HEK293 (cell line): ENCODE measurements around the gene TMEM151B.

Experiments used
- CTCF ChIA-PET: fragments of 350-600 bp; formaldehyde crosslinking; extraction: SDS; loops from one replicate; lab custom pipeline; 2021; ENCODE audit warnings: antibody characterized with exemption; lab: Yijun Ruan, JAX
- POLR2A ChIA-PET: fragments of 300-600 bp; formaldehyde crosslinking; extraction: SDS; loops from one replicate; lab custom pipeline; 2020; ENCODE audit warnings: antibody characterized with exemption, inconsistent platforms; lab: Yijun Ruan, JAX
- H3K27ac ChIP-seq: fragments of 200-500 bp; sonication (Bioruptor generic); 2 replicates; pipeline ENCODE4 v1.5.1; 2014; ENCODE audit warnings: low read depth, low read length, control low read depth, inconsistent platforms; ENCODE audit errors: extremely low read depth
- H3K36me3 ChIP-seq, 2 experiments: fragments of 200-500 bp in 1 of 2; sonication (Bioruptor generic) in 1 of 2; 1 replicate in 1 of 2; 2 replicates in 1 of 2; pipeline ENCODE4 v1.5.1; 2014 to 2017; ENCODE audit warnings: inconsistent platforms in 2 of 2, low read length in 2 of 2; ENCODE audit not compliant: control insufficient read depth in 2 of 2, insufficient read depth in 1 of 2
- H3K4me1 ChIP-seq: fragments of 200-500 bp; sonication (Bioruptor generic); 2 replicates; pipeline ENCODE4 v1.5.1; 2014; ENCODE audit warnings: mild to moderate bottlenecking, low read length, inconsistent platforms; ENCODE audit not compliant: control insufficient read depth, insufficient read depth
- H3K4me3 ChIP-seq: 2 replicates; pipeline ENCODE4 v1.5.1; 2011; ENCODE audit warnings: low read depth, mild to moderate bottlenecking, control low read depth, low read length, moderate library complexity
- H3K9me3 ChIP-seq: fragments of 200-500 bp; sonication (Bioruptor generic); 2 replicates; pipeline ENCODE4 v1.5.1; 2014; ENCODE audit warnings: low read depth, low read length, inconsistent platforms; ENCODE audit not compliant: control insufficient read depth, insufficient read depth
- BCL11A ChIP-seq: fragments of 450-650 bp; formaldehyde crosslinking; IDR thresholded peaks from 2 replicates; pipeline ENCODE4 v1.5.1; 2016; ENCODE audit warnings: low read depth, missing biosample characterization, missing genetic modification characterization
- GLIS1 ChIP-seq: fragments of 450-650 bp; formaldehyde crosslinking; IDR thresholded peaks from 2 replicates; pipeline ENCODE4 v1.5.1; 2016; ENCODE audit warnings: missing biosample characterization, missing genetic modification characterization
- IKZF3 ChIP-seq: fragments of 450-650 bp; IDR thresholded peaks from 2 replicates; pipeline ENCODE4 v1.5.0; 2018; ENCODE audit warnings: missing biosample characterization, mild to moderate bottlenecking, missing genetic modification characterization, moderate library complexity
- ZBTB26 ChIP-seq: fragments of 450-650 bp; formaldehyde crosslinking; optimal IDR thresholded peaks from 2 replicates; pipeline ENCODE3; 2016; ENCODE audit warnings: missing biosample characterization, mild to moderate bottlenecking, missing genetic modification characterization
- ZBTB8A ChIP-seq: fragments of 450-650 bp; formaldehyde crosslinking; IDR thresholded peaks from 2 replicates; pipeline ENCODE4 v1.5.1; 2016; ENCODE audit warnings: missing biosample characterization, missing genetic modification characterization
- ZFHX2 ChIP-seq: fragments of 450-650 bp; formaldehyde crosslinking; conservative IDR thresholded peaks from 2 replicates; pipeline ENCODE4 v1.5.1; 2016; ENCODE audit warnings: missing biosample characterization, missing genetic modification characterization
- ZNF175 ChIP-seq: fragments of 450-650 bp; formaldehyde crosslinking; IDR thresholded peaks from 2 replicates; pipeline ENCODE4 v1.5.1; 2016; ENCODE audit warnings: missing biosample characterization, missing genetic modification characterization
- ZNF18 ChIP-seq: fragments of 450-650 bp; formaldehyde crosslinking; IDR thresholded peaks from 2 replicates; pipeline ENCODE4 v1.5.1; 2016; ENCODE audit warnings: missing biosample characterization, missing genetic modification characterization
- ZNF335 ChIP-seq: fragments of 450-650 bp; formaldehyde crosslinking; conservative IDR thresholded peaks from 2 replicates; pipeline ENCODE4 v1.5.1; 2016; ENCODE audit warnings: missing biosample characterization, missing genetic modification characterization
- ZNF48 ChIP-seq: fragments of 450-650 bp; formaldehyde crosslinking; IDR thresholded peaks from 2 replicates; pipeline ENCODE4 v1.5.1; 2016; ENCODE audit warnings: missing biosample characterization, missing genetic modification characterization
- ZNF561 ChIP-seq: fragments of 450-650 bp; IDR thresholded peaks from 2 replicates; pipeline ENCODE4 v1.5.1; 2018; ENCODE audit warnings: missing biosample characterization, missing genetic modification characterization, borderline replicate concordance
- ZNF645 ChIP-seq: fragments of 450-650 bp; formaldehyde crosslinking; IDR thresholded peaks from 2 replicates; pipeline ENCODE4; 2016; ENCODE audit warnings: missing biosample characterization, missing genetic modification characterization
- ZNF654 ChIP-seq: fragments of 450-650 bp; formaldehyde crosslinking; IDR thresholded peaks from 2 replicates; pipeline ENCODE4 v1.5.1; 2016; ENCODE audit warnings: low read depth, missing biosample characterization, missing genetic modification characterization
- ZNF660 ChIP-seq: fragments of 450-650 bp; IDR thresholded peaks from 2 replicates; pipeline ENCODE4 v1.5.1; 2018; ENCODE audit warnings: missing biosample characterization, mild to moderate bottlenecking, missing genetic modification characterization
- ZNF792 ChIP-seq: fragments of 450-650 bp; formaldehyde crosslinking; IDR thresholded peaks from 2 replicates; pipeline ENCODE4 v1.5.1; 2016; ENCODE audit warnings: missing biosample characterization, missing genetic modification characterization
- ZSCAN23 ChIP-seq: fragments of 450-650 bp; formaldehyde crosslinking; IDR thresholded peaks from 2 replicates; pipeline ENCODE4 v1.5.1; 2016; ENCODE audit warnings: missing biosample characterization, missing genetic modification characterization
- TF ChIP-seq, protein P1 (sequence below): fragments of 450-650 bp; formaldehyde crosslinking; conservative IDR thresholded peaks from 2 replicates; pipeline ENCODE4 v1.5.1; 2016; ENCODE audit warnings: low read depth, missing biosample characterization, missing genetic modification characterization
- TF ChIP-seq, protein P2 (sequence below): fragments of 450-650 bp; formaldehyde crosslinking; IDR thresholded peaks from 2 replicates; pipeline ENCODE4 v1.5.1; 2016; ENCODE audit warnings: missing biosample characterization, missing genetic modification characterization
- TF ChIP-seq, protein P3 (sequence below): sonication (generic); formaldehyde crosslinking; IDR thresholded peaks from 2 replicates; pipeline ENCODE4 v1.8.1; 2022; ENCODE audit warnings: mild to moderate bottlenecking, moderate library complexity, missing genetic modification reagents
- TF ChIP-seq, protein P4 (sequence below): fragments of 450-650 bp; IDR thresholded peaks from 2 replicates; pipeline ENCODE4 v1.5.1; 2018; ENCODE audit warnings: missing biosample characterization, mild to moderate bottlenecking, missing genetic modification characterization

Gene TMEM151B

DNA sequence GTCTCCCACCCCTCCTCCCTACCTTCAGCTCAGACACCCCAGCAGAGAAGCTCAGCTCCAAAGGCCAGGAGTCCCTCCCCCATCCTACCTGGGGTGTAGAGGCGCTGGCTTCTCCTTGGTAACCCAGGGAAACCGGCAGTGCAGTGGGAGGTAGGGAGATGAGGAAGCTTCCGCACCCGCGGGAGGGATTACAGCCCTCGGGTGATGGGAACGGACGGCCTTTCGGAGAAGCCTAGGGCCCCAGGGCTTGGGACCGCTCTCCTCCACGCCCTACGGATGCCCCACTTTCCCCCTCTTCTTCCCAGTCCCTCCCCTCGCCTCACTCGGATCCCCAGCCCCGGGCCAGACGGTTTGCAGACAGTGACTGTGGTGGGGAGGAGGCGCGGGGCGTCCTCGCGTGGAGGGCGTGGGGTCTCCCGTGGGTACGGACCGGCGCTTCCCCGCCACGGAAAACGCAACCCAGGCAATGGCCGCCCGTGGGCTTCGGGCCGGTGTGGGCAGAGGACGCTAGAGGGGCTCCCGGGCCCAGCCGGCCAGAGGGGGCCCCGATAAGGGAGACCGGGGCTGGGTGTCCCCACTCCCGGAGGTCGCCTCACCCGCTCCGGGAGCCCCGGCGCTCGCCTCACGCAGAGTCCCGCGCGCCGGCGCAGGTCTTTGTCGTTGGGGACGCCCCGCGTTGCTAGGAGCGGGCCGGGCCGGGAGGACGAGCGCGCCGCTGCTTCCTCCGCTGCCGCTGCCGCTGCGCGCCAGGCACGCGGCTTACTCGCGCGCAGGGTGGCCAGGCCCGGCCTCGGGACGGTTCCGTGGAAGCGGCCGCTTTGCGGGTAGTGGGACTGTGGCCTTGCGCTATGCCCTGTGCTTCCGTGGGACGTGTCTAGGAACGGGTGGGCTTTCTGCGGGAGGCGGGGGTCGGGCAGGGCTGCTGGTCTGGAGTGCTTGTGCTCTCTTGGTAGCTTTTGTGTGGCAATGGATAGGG is 27.1 kb downstream of the TMEM151B start:
- H3K27ac ChIP-seq, result no peak overlapping the region
- ChIA-PET CTCF (interaction anchor here (0.5 to 5.5 kb wide), 8 partner anchors 12 to 44 kb away, joined by 3 to 60 read pairs (median 6); partner anchors contain the start of gene AARS2), POLR2A (interaction anchor here (1.6 to 3.0 kb wide), 5 partner anchors 9 to 51 kb away, joined by 7 to 20 read pairs (median 13); partner anchors contain the start of genes AARS2 and HSP90AB1)
- H3K36me3 ChIP-seq, result peaks cover 13 to 27% of the 10 kb centered on the region in 2 experiments; a peak in 1 of 3 replicates
- H3K4me1 ChIP-seq, result no peaks in the 10 kb centered on the region; the same call in 1 of the 2 replicates
- H3K4me3 ChIP-seq, result peak overlapping the region; percentile 44
- H3K9me3 ChIP-seq, result no peaks in the 10 kb centered on the region
- TF ChIP-seq, protein P1, sequence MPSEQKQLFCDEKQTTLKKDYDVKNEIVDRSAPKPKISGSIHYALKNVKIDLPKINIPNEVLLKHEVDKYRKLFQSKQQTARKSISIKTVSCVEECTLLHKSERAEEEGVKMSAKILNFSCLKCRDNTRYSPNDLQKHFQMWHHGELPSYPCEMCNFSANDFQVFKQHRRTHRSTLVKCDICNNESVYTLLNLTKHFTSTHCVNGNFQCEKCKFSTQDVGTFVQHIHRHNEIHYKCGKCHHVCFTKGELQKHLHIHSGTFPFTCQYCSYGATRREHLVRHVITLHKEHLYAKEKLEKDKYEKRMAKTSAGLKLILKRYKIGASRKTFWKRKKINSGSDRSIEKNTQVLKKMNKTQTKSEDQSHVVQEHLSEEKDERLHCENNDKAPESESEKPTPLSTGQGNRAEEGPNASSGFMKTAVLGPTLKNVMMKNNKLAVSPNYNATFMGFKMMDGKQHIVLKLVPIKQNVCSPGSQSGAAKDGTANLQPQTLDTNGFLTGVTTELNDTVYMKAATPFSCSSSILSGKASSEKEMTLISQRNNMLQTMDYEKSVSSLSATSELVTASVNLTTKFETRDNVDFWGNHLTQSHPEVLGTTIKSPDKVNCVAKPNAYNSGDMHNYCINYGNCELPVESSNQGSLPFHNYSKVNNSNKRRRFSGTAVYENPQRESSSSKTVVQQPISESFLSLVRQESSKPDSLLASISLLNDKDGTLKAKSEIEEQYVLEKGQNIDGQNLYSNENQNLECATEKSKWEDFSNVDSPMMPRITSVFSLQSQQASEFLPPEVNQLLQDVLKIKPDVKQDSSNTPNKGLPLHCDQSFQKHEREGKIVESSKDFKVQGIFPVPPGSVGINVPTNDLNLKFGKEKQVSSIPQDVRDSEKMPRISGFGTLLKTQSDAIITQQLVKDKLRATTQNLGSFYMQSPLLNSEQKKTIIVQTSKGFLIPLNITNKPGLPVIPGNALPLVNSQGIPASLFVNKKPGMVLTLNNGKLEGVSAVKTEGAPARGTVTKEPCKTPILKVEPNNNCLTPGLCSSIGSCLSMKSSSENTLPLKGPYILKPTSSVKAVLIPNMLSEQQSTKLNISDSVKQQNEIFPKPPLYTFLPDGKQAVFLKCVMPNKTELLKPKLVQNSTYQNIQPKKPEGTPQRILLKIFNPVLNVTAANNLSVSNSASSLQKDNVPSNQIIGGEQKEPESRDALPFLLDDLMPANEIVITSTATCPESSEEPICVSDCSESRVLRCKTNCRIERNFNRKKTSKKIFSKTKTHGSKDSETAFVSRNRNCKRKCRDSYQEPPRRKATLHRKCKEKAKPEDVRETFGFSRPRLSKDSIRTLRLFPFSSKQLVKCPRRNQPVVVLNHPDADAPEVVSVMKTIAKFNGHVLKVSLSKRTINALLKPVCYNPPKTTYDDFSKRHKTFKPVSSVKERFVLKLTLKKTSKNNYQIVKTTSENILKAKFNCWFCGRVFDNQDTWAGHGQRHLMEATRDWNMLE (tag by site-specific recombination), result no peak
- no peak for TF ChIP-seq ZNF654
- no peak for TF ChIP-seq ZNF175 (tag by site-specific recombination)
- TF ChIP-seq ZBTB8A, result no peak
- TF ChIP-seq ZNF335, result 0 out of 2 replicates have a peak, but pooled peaks have one; percentile 11
- TF ChIP-seq, protein P2, sequence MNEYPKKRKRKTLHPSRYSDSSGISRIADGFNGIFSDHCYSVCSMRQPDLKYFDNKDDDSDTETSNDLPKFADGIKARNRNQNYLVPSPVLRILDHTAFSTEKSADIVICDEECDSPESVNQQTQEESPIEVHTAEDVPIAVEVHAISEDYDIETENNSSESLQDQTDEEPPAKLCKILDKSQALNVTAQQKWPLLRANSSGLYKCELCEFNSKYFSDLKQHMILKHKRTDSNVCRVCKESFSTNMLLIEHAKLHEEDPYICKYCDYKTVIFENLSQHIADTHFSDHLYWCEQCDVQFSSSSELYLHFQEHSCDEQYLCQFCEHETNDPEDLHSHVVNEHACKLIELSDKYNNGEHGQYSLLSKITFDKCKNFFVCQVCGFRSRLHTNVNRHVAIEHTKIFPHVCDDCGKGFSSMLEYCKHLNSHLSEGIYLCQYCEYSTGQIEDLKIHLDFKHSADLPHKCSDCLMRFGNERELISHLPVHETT (tag by site-specific recombination), result no peak
- no peak for TF ChIP-seq ZFHX2 (tag by site-specific recombination)
- TF ChIP-seq GLIS1, result peak; percentile 79
- TF ChIP-seq ZNF660 (tag by site-specific recombination), result peak; percentile 43; the same call in 1 of the 2 replicates
- TF ChIP-seq ZNF792 (tag by site-specific recombination), result no peak
- TF ChIP-seq ZNF18 (tag by site-specific recombination), result no peak
- TF ChIP-seq ZNF48 (tag by site-specific recombination), result no peak
- TF ChIP-seq ZBTB26 (tag by site-specific recombination), result peak; percentile 79
- 0 out of 2 replicates have a peak, but pooled peaks have one; percentile 19 for TF ChIP-seq IKZF3 (tag by site-specific recombination)
- no peak for TF ChIP-seq BCL11A (tag by site-specific recombination)
- no peak for TF ChIP-seq ZSCAN23 (tag by site-specific recombination)
- TF ChIP-seq, protein P3, sequence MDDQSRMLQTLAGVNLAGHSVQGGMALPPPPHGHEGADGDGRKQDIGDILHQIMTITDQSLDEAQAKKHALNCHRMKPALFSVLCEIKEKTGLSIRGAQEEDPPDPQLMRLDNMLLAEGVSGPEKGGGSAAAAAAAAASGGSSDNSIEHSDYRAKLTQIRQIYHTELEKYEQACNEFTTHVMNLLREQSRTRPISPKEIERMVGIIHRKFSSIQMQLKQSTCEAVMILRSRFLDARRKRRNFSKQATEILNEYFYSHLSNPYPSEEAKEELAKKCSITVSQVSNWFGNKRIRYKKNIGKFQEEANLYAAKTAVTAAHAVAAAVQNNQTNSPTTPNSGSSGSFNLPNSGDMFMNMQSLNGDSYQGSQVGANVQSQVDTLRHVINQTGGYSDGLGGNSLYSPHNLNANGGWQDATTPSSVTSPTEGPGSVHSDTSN (CRISPR knock-in tag), result peak; percentile 51; the same call in 1 of the 2 replicates
- TF ChIP-seq, protein P4, sequence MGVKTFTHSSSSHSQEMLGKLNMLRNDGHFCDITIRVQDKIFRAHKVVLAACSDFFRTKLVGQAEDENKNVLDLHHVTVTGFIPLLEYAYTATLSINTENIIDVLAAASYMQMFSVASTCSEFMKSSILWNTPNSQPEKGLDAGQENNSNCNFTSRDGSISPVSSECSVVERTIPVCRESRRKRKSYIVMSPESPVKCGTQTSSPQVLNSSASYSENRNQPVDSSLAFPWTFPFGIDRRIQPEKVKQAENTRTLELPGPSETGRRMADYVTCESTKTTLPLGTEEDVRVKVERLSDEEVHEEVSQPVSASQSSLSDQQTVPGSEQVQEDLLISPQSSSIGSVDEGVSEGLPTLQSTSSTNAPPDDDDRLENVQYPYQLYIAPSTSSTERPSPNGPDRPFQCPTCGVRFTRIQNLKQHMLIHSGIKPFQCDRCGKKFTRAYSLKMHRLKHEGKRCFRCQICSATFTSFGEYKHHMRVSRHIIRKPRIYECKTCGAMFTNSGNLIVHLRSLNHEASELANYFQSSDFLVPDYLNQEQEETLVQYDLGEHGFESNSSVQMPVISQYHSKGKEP (tag by site-specific recombination), result no peak
- TF ChIP-seq ZNF645 (tag by site-specific recombination), result peak; percentile 30; the same call in 1 of the 2 replicates
- peak; percentile 46; the same call in 1 of the 2 replicates for TF ChIP-seq ZNF561 (tag by site-specific recombination)
